ENCODE results near the gene KRT24.

KRT24 gene

GRCh38 chr17:40687106-40687505 is 16.4 kb downstream of the KRT24 start:
- no peak for DNase-seq

- no peak for DNase-seq
These were observed 17.4 kb downstream of the KRT24 start for GRCh38 chr17:40686192-40686591.

- no peak for DNase-seq
These were observed 22.6 kb downstream of the KRT24 start for GRCh38 chr17:40680998-40681397.

GRCh38 chr17:40679523-40679907 is 24.0 kb downstream of the KRT24 start:
- no peak for DNase-seq

- DNase-seq, result no peak
These were observed 24.5 kb downstream of the KRT24 start for GRCh38 chr17:40678902-40679522.

GRCh38 chr17:40675905-40676304 is 27.6 kb downstream of the KRT24 start:
- no peak for DNase-seq

GRCh38 chr17:40672654-40673053 is 30.9 kb downstream of the KRT24 start:
- DNase-seq, result no peak

- DNase-seq, result no peak
These were observed 32.3 kb downstream of the KRT24 start for GRCh38 chr17:40671282-40671681.

GRCh38 chr17:40666331-40666730 is 37.2 kb downstream of the KRT24 start:
- DNase-seq, result no peak

GRCh38 chr17:40664582-40665333 is 38.8 kb downstream of the KRT24 start, which contains the start of gene KRT222:
Gene KRT222 (minus strand): TSS chr17:40665177. CDS start chr17:40665099, 78 bp downstream.
- no peak for DNase-seq

GRCh38 chr17:40663252-40663651 is 40.3 kb downstream of the KRT24 start:
- no peak for DNase-seq

- no peak for DNase-seq
These were observed 43.6 kb downstream of the KRT24 start for GRCh38 chr17:40659911-40660310.

- no peak for DNase-seq
These were observed 45.2 kb downstream of the KRT24 start for GRCh38 chr17:40658396-40658795.

- no peak for DNase-seq
These were observed 51.6 kb downstream of the KRT24 start for GRCh38 chr17:40651939-40652338.

GRCh38 chr17:40648384-40648968 is 55.1 kb downstream of the KRT24 start:
- DNase-seq, result no peak
